ENCODE measurements around the gene LRPAP1.

Gene LRPAP1

GRCh38 chr4:3499710-3500109 lies 32.5 kb downstream of the LRPAP1 start:
- no peak for DNase-seq

- peak; percentile 56 for DNase-seq
Observed at GRCh38 chr4:3498901-3499510, 33.2 kb downstream of the LRPAP1 start.

- DNase-seq = no peak
Observed at GRCh38 chr4:3498407-3498806, 33.8 kb downstream of the LRPAP1 start.

- no peak for DNase-seq
Observed at GRCh38 chr4:3497523-3498389, 34.5 kb downstream of the LRPAP1 start.

GRCh38 chr4:3497095-3497494 lies 35.1 kb downstream of the LRPAP1 start:
- DNase-seq = no peak

- no peak for DNase-seq
Observed at GRCh38 chr4:3496021-3496420, 36.2 kb downstream of the LRPAP1 start.

- DNase-seq = no peak
Observed at GRCh38 chr4:3495204-3495975, 36.8 kb downstream of the LRPAP1 start.

- no peak for DNase-seq
Observed at GRCh38 chr4:3494462-3494871, 37.8 kb downstream of the LRPAP1 start.

GRCh38 chr4:3493720-3494461 lies 38.3 kb downstream of the LRPAP1 start:
- DNase-seq = no peak

- DNase-seq = no peak
Observed at GRCh38 chr4:3492741-3493719, 39.2 kb downstream of the LRPAP1 start.

- DNase-seq = no peak
Observed at GRCh38 chr4:3491681-3492405, 40.4 kb downstream of the LRPAP1 start.

GRCh38 chr4:3489451-3489962 lies 42.7 kb downstream of the LRPAP1 start:
- DNase-seq = no peak

GRCh38 chr4:3488820-3489219 lies 43.4 kb downstream of the LRPAP1 start:
- no peak for DNase-seq

GRCh38 chr4:3487861-3488260 lies 44.4 kb downstream of the LRPAP1 start:
- DNase-seq = no peak

- DNase-seq = peak; percentile 56
Observed at GRCh38 chr4:3486541-3487540, 45.4 kb downstream of the LRPAP1 start.

- no peak for DNase-seq
Observed at GRCh38 chr4:3485886-3486540, 46.2 kb downstream of the LRPAP1 start.

GRCh38 chr4:3485011-3485791 lies 47.0 kb downstream of the LRPAP1 start:
- DNase-seq = no peak
